GM18858 (cell line): Measurements from ENCODE around the gene EPS8L1.
A peak's percentile ranks its signal among the peaks of the same experiment; 100 is the strongest.
"Not testable (repeated sequence)": the region's sequence is repeated elsewhere in the genome, so short reads cannot be mapped to it uniquely, and the experiment has no call there.

Experiments used
- ATAC-seq: cut with Tn5 transposase; IDR thresholded peaks from one replicate; pipeline ENCODE4 v1.9.1; 2021; ENCODE audit not compliant: unreplicated experiment

Gene EPS8L1

DNA sequence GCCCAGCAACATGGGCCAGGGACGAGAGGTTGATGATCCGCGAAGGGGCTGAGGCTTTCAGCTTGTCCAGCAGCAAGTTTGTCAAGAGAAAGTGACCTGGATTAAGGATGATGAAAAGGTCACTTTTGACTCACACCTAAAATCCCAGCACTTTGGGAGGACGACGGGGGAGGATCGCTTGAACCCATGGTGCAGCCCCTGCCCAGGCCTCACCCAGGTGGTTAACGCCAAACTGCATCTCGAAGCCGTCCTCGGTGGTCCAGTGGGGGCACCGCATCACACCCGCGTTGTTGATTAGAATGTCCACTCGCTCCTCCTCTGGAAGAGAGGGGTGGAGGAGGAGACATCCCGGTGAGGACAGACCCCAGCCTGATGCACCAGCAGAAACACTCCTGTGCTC, 27.2 kb upstream of the EPS8L1 start:
- ATAC-seq = no peak

GRCh38 chr19:55050749-55051532, 24.7 kb upstream of the EPS8L1 start:
- ATAC-seq = no peak

DNA sequence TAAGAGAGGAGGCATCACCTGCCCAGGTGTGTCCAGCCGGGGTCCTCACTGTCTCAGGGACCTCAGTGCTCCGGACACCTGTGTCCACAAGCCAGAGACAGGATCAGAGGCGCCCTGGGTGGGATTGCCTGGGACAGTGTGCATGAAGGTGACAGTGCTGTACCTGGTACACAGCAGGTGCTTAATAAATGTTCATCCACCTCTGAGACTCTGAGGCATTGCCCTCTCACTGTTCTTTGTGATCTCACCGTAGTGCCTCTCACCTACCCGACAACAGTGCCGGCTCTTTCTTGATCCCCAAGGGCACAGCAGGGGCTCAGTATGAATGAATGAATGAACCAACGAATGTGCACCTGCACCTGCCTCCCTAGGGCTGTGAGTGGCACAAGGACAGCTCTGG, 21.9 kb upstream of the EPS8L1 start:
- no peak for ATAC-seq

DNA sequence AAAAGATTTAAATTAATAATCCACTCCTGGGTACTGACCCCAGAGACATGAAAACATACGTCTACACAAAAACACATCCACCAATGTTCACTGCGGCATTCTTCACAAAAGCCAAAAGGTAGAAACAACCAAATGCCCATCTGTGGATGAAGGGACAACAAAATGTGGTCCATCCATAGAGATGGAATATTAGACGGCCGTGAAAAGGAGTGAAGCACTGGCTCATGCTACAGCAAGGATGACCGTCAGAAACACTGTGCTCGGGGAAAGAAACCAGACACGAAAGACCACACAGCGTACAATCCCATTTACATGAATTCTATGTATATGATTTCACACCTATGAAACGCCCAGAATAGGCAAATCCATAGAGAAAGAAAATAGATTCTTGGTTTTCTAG, 18.8 kb upstream of the EPS8L1 start:
- ATAC-seq = no peak

- ATAC-seq = no peak
Measured at GRCh38 chr19:55058781-55059610, 16.7 kb upstream of the EPS8L1 start.

GRCh38 chr19:55060287-55060686, 15.4 kb upstream of the EPS8L1 start:
- ATAC-seq = not testable (repeated sequence)

- ATAC-seq = peak; percentile 50
Measured at GRCh38 chr19:55062735-55063491, 12.8 kb upstream of the EPS8L1 start, which contains the start of gene RDH13. Gene RDH13 (minus strand): TSS chr19:55063148. CDS start chr19:55063032, 116 bp downstream.

DNA sequence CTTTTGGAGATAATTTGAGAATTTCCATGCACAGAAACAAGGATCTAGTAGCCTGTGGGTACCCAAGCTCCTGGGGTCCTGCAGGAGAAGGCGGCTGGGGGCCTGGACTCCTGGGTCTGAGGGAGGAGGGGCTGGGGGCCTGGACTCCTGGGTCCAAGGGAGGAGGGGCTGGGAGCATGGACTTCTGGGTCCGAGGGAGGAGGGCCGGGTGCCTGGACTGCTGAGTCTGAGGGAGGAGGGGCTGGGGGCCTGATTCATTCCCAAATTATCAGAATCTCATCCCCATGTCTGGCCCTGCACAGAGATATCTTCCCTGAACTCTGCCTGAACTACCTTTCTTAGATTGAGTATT, 12.2 kb upstream of the EPS8L1 start:
- no peak for ATAC-seq

- not testable (repeated sequence) for ATAC-seq
Measured at GRCh38 chr19:55065516-55065915, 10.2 kb upstream of the EPS8L1 start.

GRCh38 chr19:55066107-55066709, 9.5 kb upstream of the EPS8L1 start:
- ATAC-seq = no peak

DNA sequence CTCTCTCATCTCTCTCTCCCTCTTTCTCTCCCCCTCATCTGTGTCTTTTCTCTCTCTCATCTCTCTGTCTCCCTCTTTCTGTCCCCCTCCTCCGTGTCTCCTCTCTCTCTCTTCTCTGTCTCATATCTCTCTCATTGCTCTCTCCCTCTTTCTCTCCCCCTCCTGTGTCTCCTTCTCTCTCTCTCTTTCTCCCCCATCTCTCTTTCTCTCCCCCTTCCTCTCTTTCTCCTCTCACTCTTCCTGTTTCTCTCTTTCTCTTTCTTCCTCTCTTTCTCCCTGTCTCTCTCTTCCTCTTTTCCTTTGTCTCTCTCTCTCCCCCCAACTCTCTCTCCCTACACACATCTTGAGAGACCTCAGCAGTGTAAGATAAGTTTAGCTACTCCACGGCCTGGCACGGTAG, 7.8 kb upstream of the EPS8L1 start:
- ATAC-seq = no peak

- no peak for ATAC-seq
Measured at GRCh38 chr19:55068950-55069864, 6.5 kb upstream of the EPS8L1 start.

GRCh38 chr19:55069865-55070197, 5.8 kb upstream of the EPS8L1 start:
- no peak for ATAC-seq

- ATAC-seq = no peak
Measured at GRCh38 chr19:55070466-55071128, 5.1 kb upstream of the EPS8L1 start.

- no peak for ATAC-seq
Measured at GRCh38 chr19:55071129-55071502, 4.6 kb upstream of the EPS8L1 start.

DNA sequence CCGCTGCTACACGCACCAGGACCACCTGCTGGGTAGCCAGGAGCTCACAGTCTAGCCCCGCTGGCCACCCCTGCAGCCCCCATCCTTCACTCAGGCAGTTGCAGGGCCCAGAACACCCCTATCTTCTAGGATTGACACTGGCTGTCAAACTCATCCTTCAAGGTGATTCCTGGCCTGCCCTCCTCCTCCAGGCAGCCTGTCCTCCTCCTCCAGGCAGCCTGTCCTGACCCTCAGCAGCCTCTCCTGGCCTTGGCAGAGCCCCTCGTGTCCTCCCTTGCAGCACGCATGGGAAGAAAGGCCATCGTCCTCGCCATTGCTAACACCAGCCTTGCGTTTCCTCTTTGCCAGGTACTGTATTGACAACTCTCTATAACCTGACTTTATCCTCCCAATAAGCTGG, 3.8 kb upstream of the EPS8L1 start:
- ATAC-seq = no peak

DNA sequence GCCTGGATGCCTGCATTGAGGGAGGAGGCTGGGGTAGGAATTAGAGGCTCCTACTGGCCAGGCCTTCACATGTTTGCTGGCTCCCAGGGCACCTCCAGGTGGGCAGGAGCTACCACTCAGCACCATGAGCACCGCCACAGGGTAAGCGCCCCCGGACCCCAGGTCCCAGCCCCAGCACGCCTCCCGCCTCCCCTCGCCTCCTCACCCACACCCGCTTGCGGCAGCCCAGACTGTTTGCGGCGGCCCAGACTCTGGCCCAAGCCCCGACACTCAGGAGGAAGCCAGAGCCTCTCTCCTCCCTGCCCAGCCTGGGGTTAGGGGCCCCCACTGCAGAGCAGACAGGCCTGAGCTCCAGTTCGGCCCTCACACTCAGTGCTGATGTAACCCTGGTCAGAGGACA, 652 bp downstream of the EPS8L1 start:
- ATAC-seq = no peak

DNA sequence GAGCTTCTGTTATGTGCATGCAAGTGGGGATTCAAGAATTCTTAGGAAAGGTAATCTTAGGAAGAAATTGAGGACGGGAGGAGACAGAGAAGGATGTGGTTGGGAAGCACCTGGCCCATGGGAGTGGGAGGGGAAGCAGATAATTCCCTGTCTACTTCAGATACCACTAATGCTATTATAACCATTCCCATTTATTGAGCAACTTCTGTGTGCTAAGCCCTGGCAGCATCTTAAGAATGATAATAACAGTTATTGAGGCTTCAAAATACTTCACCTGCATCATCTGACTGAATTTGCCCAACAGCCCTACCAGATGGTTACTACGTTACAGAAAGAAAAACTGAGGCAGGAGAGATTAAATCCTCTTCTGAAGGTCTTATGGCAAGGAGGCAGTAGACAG, 1.4 kb downstream of the EPS8L1 start:
- ATAC-seq = no peak

GRCh38 chr19:55078996-55079395, 3.3 kb downstream of the EPS8L1 start:
- no peak for ATAC-seq
